OCI-LY1 (cell line): Measurements from ENCODE around the gene TBX21.

Experiments used
- H2AFZ ChIP-seq: fragments of 200-600 bp; sonication (generic), shearing (Covaris generic); 2 replicates; pipeline ENCODE4 v1.6.0; 2014; ENCODE audit warnings: antibody characterized with exemption, mild to moderate bottlenecking, low read length
- H3F3A ChIP-seq: fragments of 200-600 bp; sonication (generic), shearing (Covaris generic); 2 replicates; pipeline ENCODE4 v1.6.0; 2014; ENCODE audit warnings: mild to moderate bottlenecking, antibody characterized with exemption, low read length, moderate library complexity; ENCODE audit not compliant: insufficient read depth
- H3K27ac ChIP-seq: fragments of 200-600 bp; sonication (generic); 2 replicates; pipeline ENCODE4 v1.5.1; 2014; ENCODE audit warnings: low read length, mixed run types, mild to moderate bottlenecking, low read depth; ENCODE audit not compliant: poor library complexity, severe bottlenecking
- H3K27me3 ChIP-seq: fragments of 200-600 bp; sonication (generic); 2 replicates; pipeline ENCODE4 v1.6.0; 2014; ENCODE audit warnings: antibody characterized with exemption, mild to moderate bottlenecking, low read length, moderate library complexity; ENCODE audit not compliant: insufficient read depth
- H3K36me3 ChIP-seq: fragments of 200-600 bp; sonication (generic); 2 replicates; pipeline ENCODE4 v1.6.1; 2014; ENCODE audit warnings: mild to moderate bottlenecking, antibody characterized with exemption, low read length, moderate library complexity, mixed read lengths; ENCODE audit not compliant: insufficient read depth
- H3K4me1 ChIP-seq: fragments of 200-600 bp; sonication (generic); 2 replicates; pipeline ENCODE4 v1.5.1; 2014; ENCODE audit warnings: mild to moderate bottlenecking, low read length, moderate library complexity; ENCODE audit not compliant: insufficient read depth, severe bottlenecking
- H3K4me2 ChIP-seq: fragments of 200-600 bp; sonication (generic), shearing (Covaris generic); 2 replicates; pipeline ENCODE4 v1.6.1; 2014; ENCODE audit warnings: low read length
- H3K4me3 ChIP-seq: fragments of 200-600 bp; sonication (generic); 2 replicates; pipeline ENCODE4 v1.5.1; 2014; ENCODE audit warnings: low read length, low read depth, mild to moderate bottlenecking, mixed read lengths; ENCODE audit not compliant: poor library complexity, severe bottlenecking
- H3K79me2 ChIP-seq: fragments of 200-600 bp; shearing (Covaris generic); 2 replicates; pipeline ENCODE4 v1.6.1; 2016; ENCODE audit warnings: mixed run types, low read length, mixed read lengths; ENCODE audit not compliant: insufficient read depth
- H3K9ac ChIP-seq: fragments of 200-600 bp; sonication (generic), shearing (Covaris generic); 2 replicates; pipeline ENCODE4 v1.6.1; 2014; ENCODE audit warnings: mild to moderate bottlenecking, low read length, mixed read lengths
- H3K9me2 ChIP-seq: fragments of 200-600 bp; sonication (generic), shearing (Covaris generic); 2 replicates; pipeline ENCODE4 v1.6.1; 2014; ENCODE audit warnings: low read depth, mild to moderate bottlenecking, low read length, mixed read lengths
- H3K9me3 ChIP-seq: fragments of 200-600 bp; shearing (Covaris generic); 2 replicates; pipeline ENCODE4 v1.6.1; 2014; ENCODE audit warnings: low read length, mixed read lengths
- H4K20me1 ChIP-seq: fragments of 200-600 bp; sonication (generic), shearing (Covaris generic); 2 replicates; pipeline ENCODE4 v1.6.0; 2016; ENCODE audit warnings: mild to moderate bottlenecking, low read length; ENCODE audit not compliant: insufficient read depth
- EZH2 ChIP-seq: fragments of 200-600 bp; sonication (generic), shearing (Covaris generic); IDR thresholded peaks from 2 replicates; pipeline ENCODE4 v1.8.0; 2017; ENCODE audit warnings: borderline replicate concordance, mixed run types, mild to moderate bottlenecking, antibody characterized with exemption, low read length, moderate library complexity, mixed read lengths
- TF ChIP-seq, protein P1 (sequence below): fragments of 200-600 bp; sonication (generic), shearing (Covaris generic); IDR thresholded peaks from 2 replicates; pipeline ENCODE4 v1.5.1; 2017; ENCODE audit warnings: mild to moderate bottlenecking, antibody characterized with exemption, low read length, moderate library complexity, mixed read lengths

The TBX21 gene

DNA sequence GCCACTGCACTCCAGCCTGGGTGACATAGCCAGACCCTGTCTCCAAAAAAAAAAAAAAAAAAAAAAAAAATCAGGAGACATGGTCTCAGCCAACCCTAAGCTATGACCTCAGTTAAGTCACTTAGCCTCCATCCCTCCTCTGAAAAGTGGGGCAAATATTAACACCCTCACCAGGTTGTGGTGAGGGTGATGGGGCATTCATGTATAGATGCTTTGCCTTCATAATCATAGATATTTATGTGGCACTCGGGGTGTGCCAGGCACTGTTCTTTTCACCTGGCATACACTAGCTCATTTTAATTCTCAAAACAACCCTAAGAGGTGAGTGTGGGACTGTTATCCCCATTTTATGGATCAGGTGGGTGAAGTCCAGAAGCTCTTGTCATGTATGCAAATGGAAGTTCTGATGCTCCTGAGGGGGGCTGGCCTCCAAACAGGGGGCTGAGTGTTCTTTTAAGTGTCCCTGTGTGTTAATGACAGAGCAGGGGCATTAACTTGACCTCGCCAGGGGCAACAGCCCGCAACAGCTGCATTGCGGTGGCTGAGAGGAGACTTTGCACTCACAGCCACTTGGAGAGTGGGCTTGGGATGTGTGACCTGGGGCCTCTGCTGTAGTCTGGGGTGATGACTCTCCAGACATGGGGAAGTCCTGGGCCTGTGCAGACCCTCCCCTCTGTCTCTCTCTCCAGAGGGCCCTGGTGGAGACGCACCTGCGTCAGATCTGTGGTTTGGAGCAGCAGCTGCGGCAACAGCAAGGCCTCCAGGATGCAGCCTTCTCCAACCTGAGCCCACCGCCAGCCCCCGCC is 34.9 kb upstream of the TBX21 start:
- H3K9ac ChIP-seq = no peak overlapping the region
- no peak overlapping the region for H3K27ac ChIP-seq
- H3K9me2 ChIP-seq = no peaks in the 10 kb centered on the region

DNA sequence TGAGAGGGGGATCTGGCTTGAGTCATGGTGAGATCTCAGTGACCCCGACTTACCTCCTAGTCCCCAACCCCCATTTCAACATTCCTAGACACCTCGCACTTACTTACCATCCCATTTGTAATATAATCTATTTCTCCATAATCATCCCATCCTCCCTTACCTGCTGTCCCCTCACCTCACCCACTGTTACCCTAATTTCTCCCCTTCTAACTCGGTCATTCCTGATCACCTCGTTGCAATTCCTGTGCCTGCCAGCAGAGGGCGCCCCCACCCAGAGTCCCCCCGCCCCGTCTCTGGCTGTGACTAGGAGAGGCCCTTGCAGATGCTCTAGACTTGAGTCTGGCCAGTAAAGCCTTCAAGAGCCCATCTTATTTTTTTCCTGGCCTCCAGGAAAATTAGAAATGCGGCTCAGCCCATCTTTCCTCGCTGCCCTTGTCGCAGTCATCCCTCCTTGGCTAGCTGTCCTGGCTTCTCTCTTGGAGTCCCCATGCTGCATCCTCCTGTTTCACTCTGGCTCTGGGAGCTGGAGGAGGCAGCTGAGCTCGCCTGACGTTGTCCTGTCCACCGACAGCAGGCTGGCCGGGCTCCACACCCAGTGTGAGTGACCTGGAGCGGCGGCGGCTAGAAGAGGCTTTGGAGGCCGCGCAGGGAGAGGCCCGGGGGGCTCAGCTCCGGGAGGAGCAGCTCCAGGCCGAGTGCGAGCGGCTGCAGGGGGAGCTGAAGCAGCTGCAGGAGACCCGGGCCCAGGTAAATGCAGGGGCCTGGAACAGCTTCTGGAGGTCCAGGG is 34.1 kb upstream of the TBX21 start:
- no peak overlapping the region for H3K4me3 ChIP-seq
- H3K27ac ChIP-seq = no peak overlapping the region
- no peaks in the 10 kb centered on the region for H3K27me3 ChIP-seq
- no peaks in the 10 kb centered on the region for H3K9me3 ChIP-seq
- no peaks in the 10 kb centered on the region for H3K79me2 ChIP-seq
- no peak for TF ChIP-seq EZH2
- TF ChIP-seq, protein P1, sequence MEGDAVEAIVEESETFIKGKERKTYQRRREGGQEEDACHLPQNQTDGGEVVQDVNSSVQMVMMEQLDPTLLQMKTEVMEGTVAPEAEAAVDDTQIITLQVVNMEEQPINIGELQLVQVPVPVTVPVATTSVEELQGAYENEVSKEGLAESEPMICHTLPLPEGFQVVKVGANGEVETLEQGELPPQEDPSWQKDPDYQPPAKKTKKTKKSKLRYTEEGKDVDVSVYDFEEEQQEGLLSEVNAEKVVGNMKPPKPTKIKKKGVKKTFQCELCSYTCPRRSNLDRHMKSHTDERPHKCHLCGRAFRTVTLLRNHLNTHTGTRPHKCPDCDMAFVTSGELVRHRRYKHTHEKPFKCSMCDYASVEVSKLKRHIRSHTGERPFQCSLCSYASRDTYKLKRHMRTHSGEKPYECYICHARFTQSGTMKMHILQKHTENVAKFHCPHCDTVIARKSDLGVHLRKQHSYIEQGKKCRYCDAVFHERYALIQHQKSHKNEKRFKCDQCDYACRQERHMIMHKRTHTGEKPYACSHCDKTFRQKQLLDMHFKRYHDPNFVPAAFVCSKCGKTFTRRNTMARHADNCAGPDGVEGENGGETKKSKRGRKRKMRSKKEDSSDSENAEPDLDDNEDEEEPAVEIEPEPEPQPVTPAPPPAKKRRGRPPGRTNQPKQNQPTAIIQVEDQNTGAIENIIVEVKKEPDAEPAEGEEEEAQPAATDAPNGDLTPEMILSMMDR = peak; percentile 97
- peaks cover 27% of the 10 kb centered on the region for H3K4me1 ChIP-seq
- no peak overlapping the region for H2AFZ ChIP-seq
- H3K4me2 ChIP-seq = no peak overlapping the region
- H3K9ac ChIP-seq = no peak overlapping the region
- H4K20me1 ChIP-seq = no peaks in the 10 kb centered on the region
- peaks cover 26% of the 10 kb centered on the region for H3K36me3 ChIP-seq
- no peaks in the 10 kb centered on the region for H3K9me2 ChIP-seq
- H3F3A ChIP-seq = no peaks in the 10 kb centered on the region

More for the DNA sequence above, 34.9 kb upstream of the TBX21 start:
- Histone ChIP-seq H3K4me1 (peaks cover 25% of the 10 kb centered on the region), H3K4me2 (no peak overlapping the region), H3K79me2 (no peaks in the 10 kb centered on the region), H3K9me3 (no peaks in the 10 kb centered on the region), H3K27me3 (no peaks in the 10 kb centered on the region), H3F3A (no peaks in the 10 kb centered on the region), H3K36me3 (peaks cover 26% of the 10 kb centered on the region), H4K20me1 (no peaks in the 10 kb centered on the region), H2AFZ (no peak overlapping the region), H3K4me3 (no peak overlapping the region)
- TF ChIP-seq EZH2 = no peak
- TF ChIP-seq, protein P1 = no peak

- H3F3A ChIP-seq = no peaks in the 10 kb centered on the region
- TF ChIP-seq EZH2 = no peak
- TF ChIP-seq, protein P1 = no peak
- no peaks in the 10 kb centered on the region for H3K27me3 ChIP-seq
- no peak overlapping the region for H3K4me2 ChIP-seq
- H3K9me3 ChIP-seq = no peaks in the 10 kb centered on the region
- peaks cover 33% of the 10 kb centered on the region for H3K4me1 ChIP-seq
- H3K9ac ChIP-seq = no peak overlapping the region
- H3K79me2 ChIP-seq = no peaks in the 10 kb centered on the region
- peaks cover 26% of the 10 kb centered on the region for H3K36me3 ChIP-seq
- H3K27ac ChIP-seq = no peak overlapping the region
- H2AFZ ChIP-seq = no peak overlapping the region
- H3K4me3 ChIP-seq = no peak overlapping the region
- no peaks in the 10 kb centered on the region for H4K20me1 ChIP-seq
- H3K9me2 ChIP-seq = no peaks in the 10 kb centered on the region
Measured at GRCh38 chr17:47699536-47699840, 33.5 kb upstream of the TBX21 start.
